Activated CD4-positive, CD25-positive, alpha-beta regulatory T cell treated with anti-CD3 and anti-CD28 coated beads, Interleukin-2, amount 50 U/mL, for 16 hours (primary cell): ENCODE measurements around the gene PIK3C3.

Source experiments
- DNase-seq: peaks from one replicate; pipeline ENCODE4 v3.0.0-alpha.2; 2020; ENCODE audit warnings: low read depth, low spot score

The PIK3C3 gene

DNA sequence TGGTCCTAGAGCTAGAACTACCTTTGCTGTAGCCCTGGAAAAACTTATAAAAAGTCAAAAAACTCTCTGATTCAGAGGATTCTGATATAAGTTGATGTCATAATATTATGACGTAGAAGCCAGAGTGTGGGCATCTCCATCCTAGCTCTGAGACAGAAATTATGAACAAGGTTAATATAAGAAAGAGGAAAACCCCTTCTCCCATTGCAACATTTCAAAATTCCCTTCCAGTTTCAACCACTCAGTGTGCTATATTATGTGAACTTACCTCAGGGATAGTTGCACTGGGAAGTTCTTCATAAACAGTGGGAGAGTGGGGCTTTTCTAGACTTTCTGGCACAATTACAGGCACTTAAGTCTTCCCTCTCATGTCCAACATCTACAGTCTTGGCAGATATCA, 171.6 kb downstream of the PIK3C3 start:
- DNase-seq = no peak

DNA sequence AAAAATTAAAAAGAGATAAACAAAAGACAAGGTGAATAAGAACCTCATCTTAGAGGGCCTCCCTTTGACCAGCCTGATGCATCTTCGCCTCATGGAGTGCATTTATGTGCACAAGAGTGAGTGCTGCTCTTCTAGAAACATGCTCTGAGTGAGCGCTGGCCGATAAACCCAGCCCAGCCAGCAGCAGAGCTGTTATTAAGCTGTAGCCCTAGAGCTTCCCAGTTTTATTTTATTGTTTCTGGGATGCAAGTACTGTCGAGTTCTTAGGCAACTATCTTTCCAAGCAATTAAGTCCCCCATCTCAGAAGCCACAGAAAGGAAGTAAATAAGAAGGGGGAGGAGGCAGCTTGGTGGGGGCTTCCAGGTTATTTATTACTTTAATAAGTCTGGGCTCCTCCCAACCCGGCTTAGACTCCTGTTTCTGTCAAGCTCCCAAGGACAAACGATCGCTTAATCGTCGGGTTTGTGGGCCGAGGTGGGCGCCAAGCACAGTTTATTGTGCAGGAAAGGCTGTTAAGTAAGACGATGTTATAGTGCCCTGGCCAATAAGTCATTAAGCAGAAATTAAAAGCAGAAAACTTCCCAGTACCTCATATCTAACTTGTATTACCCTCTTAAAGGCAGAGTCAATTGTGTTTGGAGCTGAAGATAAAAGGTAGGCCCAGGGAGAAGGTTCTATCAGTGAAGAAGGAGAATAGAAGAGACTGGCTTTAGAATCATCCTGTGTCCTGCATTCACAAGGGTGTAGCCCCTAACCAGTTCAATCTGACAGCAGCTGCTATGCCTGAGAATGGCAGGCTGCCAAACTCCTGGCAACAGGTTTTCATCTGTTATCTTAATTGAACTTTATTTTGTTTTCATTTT, 176.3 kb downstream of the PIK3C3 start:
- DNase-seq = no peak

DNA sequence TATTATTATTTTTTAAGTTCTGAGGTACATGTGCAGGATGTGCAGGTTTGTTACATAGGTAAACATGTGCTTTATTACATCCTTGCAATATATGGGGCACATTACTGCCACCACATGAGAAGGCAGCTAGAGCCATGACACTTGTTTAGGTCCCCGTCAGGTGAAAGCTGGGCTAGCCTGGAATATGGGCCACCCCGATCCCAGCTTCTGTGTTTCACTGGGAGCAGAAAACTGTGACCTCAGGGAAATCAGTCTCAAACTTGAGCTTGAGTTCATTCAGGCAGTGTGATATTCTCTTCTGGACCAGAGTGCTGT, 176.9 kb downstream of the PIK3C3 start:
- no peak for DNase-seq
